22Rv1 (cell line): ENCODE data around the gene ATXN7L1.

Experiments used
- ZFX ChIP-seq: fragments of 450-650 bp; IDR thresholded peaks from 2 replicates; pipeline ENCODE4 v1.6.1; 2017; ENCODE audit warnings: antibody characterized with exemption, borderline replicate concordance
- TF ChIP-seq, protein P1 (sequence below): fragments of 450-650 bp; IDR thresholded peaks from 2 replicates; pipeline ENCODE4 v1.5.1; 2017; ENCODE audit warnings: mild to moderate bottlenecking

DNA sequence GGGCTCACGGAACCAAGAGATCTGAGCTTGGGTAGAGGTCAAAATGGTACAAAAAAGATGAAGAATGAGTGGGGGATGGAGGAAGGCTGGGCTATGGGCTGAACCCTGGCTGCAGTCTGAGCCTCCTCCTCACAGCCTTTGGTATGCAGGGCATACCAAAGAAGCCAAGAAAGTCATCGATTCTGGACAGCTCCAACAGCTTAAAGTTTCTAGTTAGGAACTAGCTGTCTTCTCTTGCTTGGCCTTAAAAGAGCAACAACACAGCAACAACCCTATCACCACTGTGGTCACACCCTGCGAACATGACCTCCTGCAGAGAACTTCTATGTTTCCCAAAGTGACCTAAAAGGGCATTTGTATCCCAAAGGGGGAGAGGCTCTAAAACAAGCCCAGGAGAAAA, 169.0 kb downstream of the ATXN7L1 start:
- TF ChIP-seq, protein P1, sequence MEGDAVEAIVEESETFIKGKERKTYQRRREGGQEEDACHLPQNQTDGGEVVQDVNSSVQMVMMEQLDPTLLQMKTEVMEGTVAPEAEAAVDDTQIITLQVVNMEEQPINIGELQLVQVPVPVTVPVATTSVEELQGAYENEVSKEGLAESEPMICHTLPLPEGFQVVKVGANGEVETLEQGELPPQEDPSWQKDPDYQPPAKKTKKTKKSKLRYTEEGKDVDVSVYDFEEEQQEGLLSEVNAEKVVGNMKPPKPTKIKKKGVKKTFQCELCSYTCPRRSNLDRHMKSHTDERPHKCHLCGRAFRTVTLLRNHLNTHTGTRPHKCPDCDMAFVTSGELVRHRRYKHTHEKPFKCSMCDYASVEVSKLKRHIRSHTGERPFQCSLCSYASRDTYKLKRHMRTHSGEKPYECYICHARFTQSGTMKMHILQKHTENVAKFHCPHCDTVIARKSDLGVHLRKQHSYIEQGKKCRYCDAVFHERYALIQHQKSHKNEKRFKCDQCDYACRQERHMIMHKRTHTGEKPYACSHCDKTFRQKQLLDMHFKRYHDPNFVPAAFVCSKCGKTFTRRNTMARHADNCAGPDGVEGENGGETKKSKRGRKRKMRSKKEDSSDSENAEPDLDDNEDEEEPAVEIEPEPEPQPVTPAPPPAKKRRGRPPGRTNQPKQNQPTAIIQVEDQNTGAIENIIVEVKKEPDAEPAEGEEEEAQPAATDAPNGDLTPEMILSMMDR = no peak
- no peak for TF ChIP-seq ZFX
